Body of pancreas (tissue), 4 donors: ENCODE measurements around the gene FAM209A. TPM values are rescaled to one million over a fixed set of nuclear protein-coding genes. Genes with fewer than 3 reads are reported as not detected.
"Not testable (repeated sequence)": the region's sequence is repeated elsewhere in the genome, so short reads cannot be mapped to it uniquely, and the experiment has no call there.

Experiments
- ATAC-seq: fragments of 150-250 bp; one replicate; pipeline ENCODE4 v1.9.1; 2016
- DNase-seq, 4 donors: peaks; one replicate each; pipeline ENCODE4 v3.0.0-alpha.2; 2019
- H3K27ac ChIP-seq, 4 donors: fragments of 200-600 bp; sonication (generic); 1 replicate in 3 of 4; 2 replicates in 1 of 4; pipeline versions ENCODE4 v1.5.1 to v1.6.1; 2016 to 2019; ENCODE audit warnings: mild to moderate bottlenecking in 1 of 4, mixed read lengths in 1 of 4, moderate library complexity in 1 of 4
- H3K27me3 ChIP-seq, 2 donors: fragments of 200-600 bp; sonication (generic); one replicate each; pipeline ENCODE4 v1.6.0; 2016; ENCODE audit warnings: mild to moderate bottlenecking in 1 of 2
- H3K36me3 ChIP-seq, 2 donors: fragments of 200-600 bp; sonication (generic); replicated peaks in 1 of 2; 2 replicates each; pipeline ENCODE4 v1.5.1; 2016; ENCODE audit warnings: low read depth in 2 of 2; ENCODE audit not compliant: insufficient read depth in 1 of 2
- H3K4me1 ChIP-seq: fragments of 200-600 bp; sonication (generic); one replicate; pipeline ENCODE4 v1.6.0; 2016
- H3K4me3 ChIP-seq, 2 donors: fragments of 200-600 bp; sonication (generic); 1 replicate in 1 of 2; 2 replicates in 1 of 2; pipeline ENCODE4 v1.5.1; 2016 to 2019
- H3K9me3 ChIP-seq, 3 donors: fragments of 200-600 bp; sonication (generic); 1 replicate in 2 of 3; 2 replicates in 1 of 3; pipeline ENCODE4 v1.5.1; 2016
- CTCF ChIP-seq, 7 experiments: fragments of 450-650 bp in 4 of 7; fragments of 200-600 bp in 3 of 7; sonication (generic) in 3 of 7; IDR thresholded peaks; one replicate each; pipeline ENCODE4 v1.5.1; 2016 to 2019; ENCODE audit warnings: antibody characterized with exemption in 7 of 7
- POLR2A ChIP-seq, 3 donors: fragments of 450-650 bp; IDR thresholded peaks; one replicate each; pipeline ENCODE4 v1.6.1; 2016; ENCODE audit warnings: antibody characterized with exemption in 3 of 3, mild to moderate bottlenecking in 2 of 3
- WGBS, 2 donors: methylation state at CpG; one replicate each; pipeline ENCODE4 v1.1.5; 2017; 5-methylcytosine and 5-hydroxymethylcytosine counted together
- intact Hi-C: fragments of 100-400 bp; cut with DNase I; formaldehyde crosslinking; loops from one replicate; pipeline ENCODE4 v1.15.1; 2023
- total RNA-seq, 2 donors: library from RNA; depleted of rRNA; stranded (reverse); fragments of >200 nt; gene quantifications; one replicate each; pipeline ENCODE4 v1.1.0, GENCODE V29; 2016

FAM209A gene
- total RNA-seq, 2 donors from 2014 or later = not detected

DNA sequence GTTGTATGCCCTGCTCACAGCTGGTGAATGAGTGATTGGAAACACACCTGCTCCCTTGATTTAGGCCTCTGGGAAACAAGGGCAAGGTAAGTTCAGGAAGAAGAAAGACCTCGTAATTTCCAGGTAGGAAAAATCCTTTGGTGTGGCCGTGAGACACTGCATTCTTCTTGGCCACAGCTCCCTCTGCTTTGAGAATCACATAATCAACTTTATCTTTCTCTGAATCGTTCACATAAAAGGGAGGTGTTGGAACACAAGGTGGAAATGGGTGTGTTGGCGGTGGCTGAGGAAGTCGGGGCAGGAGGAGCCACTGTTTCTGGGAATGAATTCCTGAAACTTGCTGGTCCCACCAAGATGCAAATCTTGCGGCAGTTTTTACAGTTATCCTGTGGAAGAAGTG lies 34.4 kb downstream of the FAM209A start:
- DNase-seq = no peak
- intact Hi-C loops = loop anchor here (10.0 kb wide), 1 partner anchor 416 kb away; no protein-coding TSS in a partner anchor
- no peak for TF ChIP-seq CTCF (IDR thresholded peaks at IDR 0.05)
- TF ChIP-seq POLR2A (IDR thresholded peaks at IDR 0.05) = no peak

GRCh38 chr20:56564526-56564925 lies 40.0 kb downstream of the FAM209A start:
- 91 to 92% methylated on average over 2 to 6 of the region's 6 CpGs for WGBS, 2 donors

More for the DNA sequence above, 34.4 kb downstream of the FAM209A start:
- Histone ChIP-seq H3K27me3 (no peaks in the 10 kb centered on the region), H3K27ac (no peak overlapping the region), H3K4me3 (no peak overlapping the region), H3K4me1 (no peaks in the 10 kb centered on the region), H3K36me3 (no peaks in the 10 kb centered on the region), H3K9me3 (no peaks in the 10 kb centered on the region)
- no peak for ATAC-seq
- 44 to 45% methylated on average over 6 of the region's 6 CpGs for WGBS, 2 donors

GRCh38 chr20:56565511-56565910 lies 41.0 kb downstream of the FAM209A start:
- Histone ChIP-seq H3K4me1 (no peaks in the 10 kb centered on the region), H3K27ac (no peak overlapping the region), H3K36me3 (no peaks in the 10 kb centered on the region), H3K27me3 (no peaks in the 10 kb centered on the region), H3K9me3 (no peaks in the 10 kb centered on the region), H3K4me3 (no peak overlapping the region)
- ATAC-seq (no peak), DNase-seq (no peak)
- 83 to 92% methylated on average over 4 of the region's 4 CpGs for WGBS, 2 donors
- intact Hi-C loops = no loop called here
- TF ChIP-seq POLR2A (IDR thresholded peaks at IDR 0.05) (no peak), CTCF (IDR thresholded peaks at IDR 0.05) (no peak)

More at GRCh38 chr20:56564526-56564925, 40.0 kb downstream of the FAM209A start:
- H3K4me1 ChIP-seq, H3K27me3 ChIP-seq, DNase-seq, H3K36me3 ChIP-seq, intact Hi-C loops, H3K27ac ChIP-seq, H3K9me3 ChIP-seq, ATAC-seq, H3K4me3 ChIP-seq: not testable (repeated sequence)

DNA sequence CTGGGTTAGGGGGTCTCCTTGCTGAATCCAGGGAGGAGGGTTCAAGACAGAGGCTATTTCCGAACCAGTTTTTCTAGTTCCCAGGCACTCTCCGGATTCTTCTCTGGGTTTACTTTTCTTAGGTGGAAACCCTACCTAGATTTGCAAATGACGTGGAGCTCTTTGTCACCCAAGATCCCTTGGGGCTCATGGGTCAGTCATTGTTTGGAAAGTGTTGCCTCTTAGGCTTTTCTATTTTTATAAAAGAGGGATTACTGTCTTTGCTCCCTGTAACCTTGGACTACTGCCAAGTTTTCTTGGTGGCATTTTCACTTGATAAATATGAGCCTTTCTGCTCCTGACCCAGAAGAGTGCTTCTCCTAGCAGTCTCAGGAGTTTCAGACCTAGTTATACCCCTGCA lies 42.1 kb downstream of the FAM209A start:
- Histone ChIP-seq H3K4me1 (no peaks in the 10 kb centered on the region), H3K9me3 (no peaks in the 10 kb centered on the region), H3K36me3 (no peaks in the 10 kb centered on the region), H3K4me3 (no peak overlapping the region), H3K27ac (no peak overlapping the region), H3K27me3 (no peaks in the 10 kb centered on the region)
- intact Hi-C loops = no loop called here
- ATAC-seq = no peak
- WGBS, 2 donors = 43 to 44% methylated on average over 3 of the region's 3 CpGs
- no peak for DNase-seq
- no peak for TF ChIP-seq POLR2A (IDR thresholded peaks at IDR 0.05)
- TF ChIP-seq CTCF (IDR thresholded peaks at IDR 0.05) = no peak

- H3K27me3 ChIP-seq = no peaks in the 10 kb centered on the region
Observed at GRCh38 chr20:56570832-56571231, 46.3 kb downstream of the FAM209A start.

More at GRCh38 chr20:56570832-56571231, 46.3 kb downstream of the FAM209A start:
- 0 to 11% methylated on average over 1 to 2 of the region's 2 CpGs for WGBS, 2 donors
- no peaks in the 10 kb centered on the region for H3K9me3 ChIP-seq
- no peak for DNase-seq
- H3K27ac ChIP-seq = no peak overlapping the region
- no peak overlapping the region for H3K4me3 ChIP-seq
- no peaks in the 10 kb centered on the region for H3K36me3 ChIP-seq
- TF ChIP-seq POLR2A (IDR thresholded peaks at IDR 0.05) (no peak), CTCF (IDR thresholded peaks at IDR 0.05) (no peak)
- intact Hi-C loops = no loop called here
- H3K4me1 ChIP-seq = no peaks in the 10 kb centered on the region
- ATAC-seq = no peak
